RWPE2 (cell line): ENCODE data around the gene KREMEN2.

Experiments
- ATAC-seq: fragments of 200-7000 bp; cut with Tn5 transposase; 3 replicates; pipeline ENCODE4 v1.9.1; 2021; ENCODE audit warnings: low read depth
- DNase-seq: peaks from one replicate; pipeline ENCODE4 v3.0.0-alpha.2; 2020; ENCODE audit warnings: low spot score
- H3K27ac ChIP-seq: fragments of 450-650 bp; 2 replicates; pipeline ENCODE4 v1.5.1; 2017; ENCODE audit warnings: mild to moderate bottlenecking; ENCODE audit not compliant: poor library complexity, severe bottlenecking
- H3K27me3 ChIP-seq: fragments of 250-450 bp; sonication (Bioruptor Pico); 2 replicates; pipeline ENCODE4 v1.5.1; 2021; ENCODE audit warnings: mild to moderate bottlenecking, moderate library complexity; ENCODE audit not compliant: insufficient read depth, poor library complexity, severe bottlenecking
- H3K36me3 ChIP-seq: fragments of 250-450 bp; sonication (Bioruptor Pico); 2 replicates; pipeline ENCODE4 v1.5.1; 2020; ENCODE audit warnings: low read depth, mild to moderate bottlenecking, moderate library complexity
- H3K4me1 ChIP-seq: fragments of 250-450 bp; sonication (Bioruptor Pico); 2 replicates; pipeline ENCODE4 v1.5.1; 2021; ENCODE audit warnings: mild to moderate bottlenecking, moderate library complexity; ENCODE audit not compliant: insufficient read depth, poor library complexity, severe bottlenecking
- H3K4me3 ChIP-seq: fragments of 250-450 bp; sonication (Bioruptor Pico); 2 replicates; pipeline ENCODE4 v1.5.1; 2021; ENCODE audit warnings: mild to moderate bottlenecking, moderate library complexity; ENCODE audit not compliant: severe bottlenecking
- H3K9me3 ChIP-seq: fragments of 250-450 bp; sonication (Bioruptor Pico); 2 replicates; pipeline ENCODE4 v1.5.1; 2021; ENCODE audit warnings: mild to moderate bottlenecking, moderate library complexity; ENCODE audit not compliant: severe bottlenecking
- CTCF ChIP-seq: fragments of 450-650 bp; IDR thresholded peaks from one replicate; pipeline ENCODE4 v1.5.1; 2017; ENCODE audit warnings: mild to moderate bottlenecking, moderate library complexity; ENCODE audit not compliant: poor library complexity, severe bottlenecking

The KREMEN2 gene

DNA sequence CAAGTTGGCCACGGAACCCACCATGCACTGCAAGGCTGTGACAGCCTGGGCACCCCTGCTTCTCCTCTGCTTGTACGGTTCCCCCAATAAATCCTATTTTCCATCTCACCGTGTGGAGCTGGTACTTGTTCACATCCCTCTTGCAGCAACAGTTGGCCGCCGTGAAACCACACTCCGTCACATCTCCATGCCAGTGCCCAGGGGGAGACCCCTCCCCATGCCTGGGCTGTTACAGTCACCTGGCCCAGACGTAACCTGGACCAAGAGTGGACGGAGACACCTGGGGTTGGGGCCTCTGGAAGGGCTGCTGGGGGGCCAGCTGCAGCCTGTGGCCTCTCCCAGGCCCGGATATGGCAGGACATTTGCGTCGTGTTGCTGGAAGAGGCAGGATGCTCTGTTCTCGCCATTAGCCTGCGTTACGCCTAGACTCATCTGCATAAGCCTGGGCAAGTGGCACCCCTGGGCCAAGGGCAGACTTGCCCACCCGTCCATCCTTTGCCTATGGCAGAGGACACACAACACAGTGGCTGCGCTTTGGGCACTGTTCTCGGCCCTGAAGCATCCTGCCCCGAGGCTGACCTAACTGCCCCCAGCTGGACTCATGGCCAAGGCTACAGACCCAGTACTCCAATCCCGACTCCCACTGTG lies 14.2 kb upstream of the KREMEN2 start:
- no peaks in the 10 kb centered on the region for H3K4me1 ChIP-seq
- H3K36me3 ChIP-seq, result no peaks in the 10 kb centered on the region
- ATAC-seq (no peak), DNase-seq (no peak)
- H3K27ac ChIP-seq, result no peak overlapping the region
- no peak overlapping the region for H3K4me3 ChIP-seq
- TF ChIP-seq CTCF, result no peak
- H3K27me3 ChIP-seq, result no peaks in the 10 kb centered on the region
- H3K9me3 ChIP-seq, result no peaks in the 10 kb centered on the region

- TF ChIP-seq CTCF, result no peak
- no peak for DNase-seq
- Histone ChIP-seq H3K4me3 (no peak overlapping the region), H3K4me1 (no peaks in the 10 kb centered on the region), H3K27ac (no peak overlapping the region), H3K9me3 (no peaks in the 10 kb centered on the region), H3K36me3 (no peaks in the 10 kb centered on the region), H3K27me3 (no peaks in the 10 kb centered on the region)
- no peak for ATAC-seq
Measured at GRCh38 chr16:2950353-2950724, 13.7 kb upstream of the KREMEN2 start.

DNA sequence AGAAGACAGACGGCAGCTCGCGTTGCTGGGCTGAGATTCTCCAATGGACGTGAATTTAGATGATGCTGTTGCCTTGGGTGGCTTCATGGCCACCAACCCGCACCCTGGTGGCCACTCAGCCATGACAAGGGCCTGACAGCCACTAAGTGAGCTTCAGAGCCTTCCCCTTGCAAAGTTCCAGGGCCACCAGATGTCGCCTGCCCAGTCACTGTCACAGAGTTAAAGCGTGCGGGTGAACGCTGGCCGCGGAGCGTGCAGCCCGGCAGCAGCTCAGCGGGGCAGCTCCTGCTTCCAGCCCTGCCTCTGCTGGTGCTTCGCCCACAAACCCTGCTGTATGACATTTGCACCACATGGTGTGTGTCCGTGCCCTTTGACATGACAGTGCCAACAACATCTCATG lies 13.3 kb upstream of the KREMEN2 start:
- Histone ChIP-seq H3K4me1 (no peaks in the 10 kb centered on the region), H3K9me3 (no peaks in the 10 kb centered on the region), H3K4me3 (no peak overlapping the region), H3K36me3 (no peaks in the 10 kb centered on the region), H3K27ac (no peak overlapping the region), H3K27me3 (no peaks in the 10 kb centered on the region)
- no peak for TF ChIP-seq CTCF
- ATAC-seq (no peak), DNase-seq (no peak)

- no peak for TF ChIP-seq CTCF
- Histone ChIP-seq H3K4me1 (no peaks in the 10 kb centered on the region), H3K4me3 (no peak overlapping the region), H3K27me3 (no peaks in the 10 kb centered on the region), H3K36me3 (no peaks in the 10 kb centered on the region), H3K9me3 (no peaks in the 10 kb centered on the region), H3K27ac (no peak overlapping the region)
- ATAC-seq (0 out of 3 replicates have a peak, but pooled peaks have one; percentile 44), DNase-seq (peak; percentile 58)
Measured at GRCh38 chr16:2952679-2953078, 11.4 kb upstream of the KREMEN2 start.
